NCI-H510A treated with DMSO at 0.1 percent for 48 hours (cell line): ENCODE results near the gene KCNJ3.
"Not testable (repeated sequence)": the region's sequence is repeated elsewhere in the genome, so short reads cannot be mapped to it uniquely, and the experiment has no call there.

ENCODE experiments used
- DNase-seq: peaks from one replicate; lab custom pipeline; 2025; lab: John Stamatoyannopoulos, UW

KCNJ3 gene

DNA sequence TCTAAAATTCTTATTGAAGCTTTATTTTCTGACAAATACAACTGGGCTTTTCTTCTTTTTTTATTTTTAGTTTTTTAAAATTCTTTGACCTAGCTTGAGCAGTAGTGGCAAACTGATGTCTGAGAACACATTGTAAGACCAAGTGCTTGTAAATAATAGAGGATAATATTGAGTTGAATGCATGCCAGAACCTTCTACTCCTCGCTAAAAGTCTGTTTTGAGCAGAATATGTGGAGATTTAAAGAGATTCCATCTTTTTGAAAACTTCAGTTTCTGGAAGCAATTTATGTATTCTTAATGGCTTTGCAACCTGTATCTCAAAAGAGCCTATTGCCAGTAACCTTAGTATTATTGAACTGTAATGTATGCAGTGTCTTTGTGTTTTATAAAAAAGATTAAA, 148.3 kb downstream of the KCNJ3 start:
- DNase-seq, result no peak

DNA sequence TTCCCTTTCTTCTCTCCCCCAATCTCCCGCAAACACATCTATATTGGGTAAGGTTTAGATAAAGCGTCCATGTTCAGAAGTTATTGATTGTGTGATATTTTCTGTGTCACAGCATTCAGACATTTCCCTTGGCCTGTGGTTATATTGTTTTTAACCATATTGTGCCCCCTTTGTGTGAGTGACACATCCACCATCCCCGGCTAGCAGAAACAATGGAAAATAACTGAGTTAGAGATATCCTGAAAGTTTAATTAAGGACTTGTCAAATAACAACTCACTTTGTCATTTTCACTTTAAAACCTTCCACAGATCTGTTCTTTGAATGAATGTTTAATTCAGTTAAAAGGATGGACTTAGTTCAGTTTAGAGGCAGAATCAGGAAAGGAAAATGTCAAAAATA, 151.0 kb downstream of the KCNJ3 start:
- DNase-seq, result no peak

- DNase-seq, result no peak
Measured at GRCh38 chr2:154850532-154850931, 152.0 kb downstream of the KCNJ3 start.

DNA sequence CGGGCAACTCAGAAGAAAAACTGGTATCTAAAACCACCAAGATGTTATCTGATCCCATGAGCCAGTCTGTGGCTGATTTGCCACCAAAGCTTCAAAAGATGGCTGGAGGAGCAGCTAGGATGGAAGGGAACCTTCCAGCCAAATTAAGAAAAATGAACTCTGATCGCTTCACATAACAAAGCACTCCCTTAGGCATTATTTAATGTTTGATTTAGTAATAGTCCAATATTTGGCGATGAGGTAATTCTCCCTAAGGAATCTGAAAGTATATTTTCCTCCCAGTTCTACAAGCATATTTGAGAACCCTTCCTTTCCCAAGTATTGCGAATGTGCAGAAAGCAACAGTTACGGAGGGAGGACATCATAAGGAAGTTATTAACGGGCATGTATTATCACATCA, 156.6 kb downstream of the KCNJ3 start:
- no peak for DNase-seq

DNA sequence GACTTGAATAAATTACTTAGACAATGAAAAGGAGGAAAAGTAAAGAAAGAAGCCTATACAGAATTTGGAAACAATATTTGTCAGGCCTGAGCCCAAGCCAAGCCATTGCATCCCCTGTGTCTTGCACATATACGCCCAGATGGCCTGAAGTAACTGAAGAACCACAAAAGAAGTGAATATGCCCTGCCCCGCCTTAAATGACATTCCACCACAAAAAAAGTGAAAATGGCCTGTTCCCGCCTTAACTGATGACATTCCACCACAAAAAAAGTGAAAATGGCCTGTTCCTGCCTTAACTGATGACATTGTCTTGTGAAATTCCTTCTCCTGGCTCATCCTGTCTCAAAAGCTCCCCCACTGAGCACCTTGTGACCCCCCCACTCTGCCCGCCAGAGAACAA, 168.7 kb downstream of the KCNJ3 start:
- DNase-seq, result not testable (repeated sequence)

GRCh38 chr2:154875999-154876398, 177.5 kb downstream of the KCNJ3 start:
- no peak for DNase-seq

DNA sequence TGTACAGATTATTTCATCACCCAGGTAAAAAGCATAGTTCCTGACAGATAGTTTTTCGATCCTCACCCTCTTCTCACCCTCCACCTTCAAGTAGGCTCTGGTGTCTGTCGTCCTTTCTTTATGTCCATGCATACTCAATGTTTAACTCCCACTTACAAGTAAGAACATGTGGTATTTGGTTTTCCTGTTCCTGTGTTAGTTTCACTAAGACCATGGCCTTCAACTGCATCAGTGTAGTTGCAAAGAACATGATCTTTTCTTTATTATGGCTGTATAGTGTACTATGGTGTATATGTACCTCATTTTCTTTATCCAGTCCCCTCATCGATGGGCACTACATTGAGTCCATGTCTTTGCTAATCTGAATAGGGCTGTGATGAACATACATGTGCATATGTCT, 184.2 kb downstream of the KCNJ3 start:
- no peak for DNase-seq

DNA sequence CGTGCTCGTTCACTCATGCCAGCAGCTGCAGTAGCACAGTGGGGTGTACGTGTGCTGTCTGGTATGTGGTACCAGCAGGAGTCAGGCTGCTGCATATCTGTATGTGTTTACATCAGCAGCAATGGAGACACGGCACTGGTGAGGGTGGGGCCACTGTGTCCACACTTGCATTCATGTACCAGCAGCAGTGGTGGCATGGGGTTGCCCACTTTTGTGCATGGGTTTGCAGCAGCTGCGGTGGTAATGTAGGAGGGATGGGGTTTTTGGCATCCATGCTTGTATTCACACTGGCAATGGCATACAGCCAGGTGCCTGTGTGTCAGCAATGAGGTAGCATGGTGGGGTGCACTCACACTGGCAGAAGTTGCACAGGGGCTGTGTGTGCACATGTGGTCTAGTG, 187.8 kb downstream of the KCNJ3 start:
- no peak for DNase-seq

GRCh38 chr2:154898269-154898668, 199.8 kb downstream of the KCNJ3 start:
- DNase-seq, result no peak

DNA sequence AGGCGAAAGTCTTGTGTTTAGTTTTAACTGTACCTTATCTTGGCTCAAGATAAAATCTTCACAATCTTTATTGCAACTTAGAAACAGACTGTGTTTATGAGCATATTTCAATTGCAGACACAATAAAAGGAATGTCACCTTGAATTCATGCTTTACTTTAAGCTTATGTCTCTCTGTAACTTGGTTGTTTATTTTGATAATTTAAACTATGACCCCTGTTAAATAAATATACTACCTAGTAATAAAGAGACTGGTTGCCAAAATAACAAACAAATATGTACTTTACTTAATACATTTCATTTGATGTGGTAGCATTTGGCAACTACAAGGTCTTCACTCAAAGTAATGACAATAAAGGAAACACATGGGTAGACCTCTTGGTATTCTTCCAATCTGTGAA, 202.6 kb downstream of the KCNJ3 start:
- DNase-seq, result no peak
